DND-41 (cell line): ENCODE measurements around the gene MAN2B2.

ENCODE experiments used
- ATAC-seq: fragments of 200-7000 bp; cut with Tn5 transposase; 3 replicates; pipeline ENCODE4 v1.9.1; 2021; ENCODE audit warnings: low read depth; ENCODE audit not compliant: insufficient read depth
- DNase-seq: peaks from one replicate; pipeline ENCODE4 v3.0.0-alpha.2; 2020
- H2AFZ ChIP-seq: 2 replicates; pipeline ENCODE4 v1.6.0; 2012; ENCODE audit warnings: low read depth, low read length
- H3K27ac ChIP-seq: 2 replicates; pipeline ENCODE4 v1.5.1; 2012; ENCODE audit warnings: low read length, inconsistent platforms
- H3K27me3 ChIP-seq: fragments of 200-600 bp; sonication (generic); 2 replicates; pipeline ENCODE4 v1.6.0; 2012; ENCODE audit warnings: low read length, mild to moderate bottlenecking, inconsistent platforms; ENCODE audit not compliant: insufficient read depth, poor library complexity
- H3K36me3 ChIP-seq: 2 replicates; pipeline ENCODE4 v1.5.1; 2012; ENCODE audit warnings: low read length, inconsistent platforms; ENCODE audit not compliant: insufficient read depth
- H3K4me1 ChIP-seq: 2 replicates; pipeline ENCODE4 v1.5.1; 2012; ENCODE audit warnings: mild to moderate bottlenecking, low read length; ENCODE audit not compliant: insufficient read depth
- H3K4me2 ChIP-seq: 2 replicates; pipeline ENCODE4 v1.6.0; 2012; ENCODE audit warnings: mild to moderate bottlenecking, moderate library complexity, low read length, inconsistent platforms; ENCODE audit not compliant: insufficient read depth
- H3K4me3 ChIP-seq, 2 experiments: fragments of 200-600 bp in 1 of 2; shearing (Covaris generic) in 1 of 2; 2 replicates each; pipeline ENCODE4 v1.5.1; 2012 to 2016; ENCODE audit warnings: inconsistent platforms in 2 of 2, low read length in 2 of 2, mild to moderate bottlenecking in 2 of 2, low read depth in 1 of 2, moderate library complexity in 1 of 2
- H3K79me2 ChIP-seq: 2 replicates; pipeline ENCODE4 v1.6.0; 2012; ENCODE audit warnings: low read length, inconsistent platforms; ENCODE audit not compliant: insufficient read depth
- H3K9ac ChIP-seq: 2 replicates; pipeline ENCODE4 v1.6.0; 2012; ENCODE audit warnings: low read depth, mild to moderate bottlenecking, inconsistent platforms, low read length, moderate library complexity
- H3K9me3 ChIP-seq: 2 replicates; pipeline ENCODE4 v1.5.1; 2012; ENCODE audit warnings: low read length, moderate library complexity, mild to moderate bottlenecking, inconsistent platforms; ENCODE audit not compliant: insufficient read depth, severe bottlenecking
- H4K20me1 ChIP-seq: 2 replicates; pipeline ENCODE4 v1.6.0; 2012; ENCODE audit warnings: low read length; ENCODE audit not compliant: insufficient read depth
- EZH2 ChIP-seq: IDR thresholded peaks from 3 replicates; pipeline ENCODE4 v1.6.1; 2012; ENCODE audit warnings: borderline replicate concordance, low read depth, mild to moderate bottlenecking, moderate library complexity, low read length, inconsistent platforms; ENCODE audit not compliant: severe bottlenecking
- TF ChIP-seq, protein P1 (sequence below): IDR thresholded peaks from 2 replicates; pipeline ENCODE4 v1.5.1; 2012; ENCODE audit warnings: borderline replicate concordance, low read length, moderate library complexity, mild to moderate bottlenecking; ENCODE audit not compliant: poor library complexity, severe bottlenecking; ENCODE audit errors: extremely low read depth

MAN2B2 gene

DNA sequence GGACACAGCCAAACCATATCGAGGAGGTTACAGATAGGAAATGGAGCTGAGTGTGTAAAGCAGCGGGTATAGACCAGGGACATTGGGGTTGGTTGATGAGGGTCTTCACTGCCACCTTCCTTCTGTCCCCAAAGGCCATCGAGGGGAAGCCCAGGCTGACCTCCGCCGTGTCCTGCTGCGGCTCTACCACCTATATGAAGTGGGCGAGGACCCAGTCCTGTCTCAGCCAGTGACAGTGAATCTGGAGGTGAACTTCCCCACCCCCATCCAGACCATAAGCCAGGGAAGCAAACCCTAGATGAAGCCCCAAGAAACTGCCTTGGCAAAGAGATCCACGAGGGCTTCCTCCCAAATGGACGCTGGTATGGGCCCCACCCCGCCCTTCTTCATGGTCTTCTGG is 42.3 kb downstream of the MAN2B2 start:
- no peaks in the 10 kb centered on the region for H3K4me1 ChIP-seq
- no peak overlapping the region for H3K9ac ChIP-seq
- no peaks in the 10 kb centered on the region for H3K27me3 ChIP-seq
- ATAC-seq (no peak), DNase-seq (no peak)
- H3K4me3 ChIP-seq = no peak overlapping the region
- peaks cover 11% of the 10 kb centered on the region for H4K20me1 ChIP-seq
- no peaks in the 10 kb centered on the region for H3K9me3 ChIP-seq
- no peak overlapping the region for H3K4me2 ChIP-seq
- TF ChIP-seq EZH2 = no peak
- TF ChIP-seq, protein P1, sequence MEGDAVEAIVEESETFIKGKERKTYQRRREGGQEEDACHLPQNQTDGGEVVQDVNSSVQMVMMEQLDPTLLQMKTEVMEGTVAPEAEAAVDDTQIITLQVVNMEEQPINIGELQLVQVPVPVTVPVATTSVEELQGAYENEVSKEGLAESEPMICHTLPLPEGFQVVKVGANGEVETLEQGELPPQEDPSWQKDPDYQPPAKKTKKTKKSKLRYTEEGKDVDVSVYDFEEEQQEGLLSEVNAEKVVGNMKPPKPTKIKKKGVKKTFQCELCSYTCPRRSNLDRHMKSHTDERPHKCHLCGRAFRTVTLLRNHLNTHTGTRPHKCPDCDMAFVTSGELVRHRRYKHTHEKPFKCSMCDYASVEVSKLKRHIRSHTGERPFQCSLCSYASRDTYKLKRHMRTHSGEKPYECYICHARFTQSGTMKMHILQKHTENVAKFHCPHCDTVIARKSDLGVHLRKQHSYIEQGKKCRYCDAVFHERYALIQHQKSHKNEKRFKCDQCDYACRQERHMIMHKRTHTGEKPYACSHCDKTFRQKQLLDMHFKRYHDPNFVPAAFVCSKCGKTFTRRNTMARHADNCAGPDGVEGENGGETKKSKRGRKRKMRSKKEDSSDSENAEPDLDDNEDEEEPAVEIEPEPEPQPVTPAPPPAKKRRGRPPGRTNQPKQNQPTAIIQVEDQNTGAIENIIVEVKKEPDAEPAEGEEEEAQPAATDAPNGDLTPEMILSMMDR = no peak
- H3K79me2 ChIP-seq = peaks cover 3% of the 10 kb centered on the region; the same call in 1 of the 2 replicates
- H2AFZ ChIP-seq = no peak overlapping the region
- H3K36me3 ChIP-seq = peaks cover 67% of the 10 kb centered on the region
- no peak overlapping the region for H3K27ac ChIP-seq

DNA sequence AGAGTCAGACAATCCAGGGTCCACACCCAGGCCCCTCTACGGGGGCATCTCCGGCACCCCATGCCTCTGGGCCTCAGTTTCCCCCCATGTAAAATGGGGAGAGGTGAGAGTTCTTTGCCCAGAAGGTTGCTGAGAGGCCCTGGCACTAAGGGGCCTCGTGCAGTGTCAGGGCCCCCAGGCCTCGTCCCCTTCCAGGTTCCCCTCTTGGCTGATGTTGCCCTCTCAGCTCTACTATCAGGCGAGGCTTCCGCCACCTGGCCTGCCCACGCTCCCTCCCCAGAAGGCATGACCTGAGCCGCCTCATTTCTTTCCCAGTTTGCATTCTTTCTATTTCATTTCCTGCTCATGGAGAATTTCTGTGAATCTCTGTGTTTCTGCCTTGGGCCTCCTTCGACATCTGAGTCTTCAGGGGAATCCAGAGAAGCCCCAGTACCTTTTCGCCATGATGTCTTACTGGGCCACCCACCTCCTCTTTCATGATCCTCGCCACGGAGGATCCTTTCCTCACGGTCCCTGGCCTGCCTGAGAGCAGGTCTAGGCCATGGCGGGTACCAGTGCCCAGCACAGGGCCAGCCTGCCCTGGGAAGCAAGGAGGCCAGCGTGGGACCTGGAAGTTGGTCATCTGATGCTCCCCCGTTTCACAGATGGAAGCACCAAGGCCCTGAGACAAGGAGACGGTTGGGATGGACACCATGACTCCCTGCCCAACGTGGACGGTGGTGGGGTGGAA is 43.6 kb downstream of the MAN2B2 start:
- Histone ChIP-seq H4K20me1 (peaks cover 11% of the 10 kb centered on the region), H3K9me3 (no peaks in the 10 kb centered on the region), H3K27me3 (no peaks in the 10 kb centered on the region), H3K4me1 (no peaks in the 10 kb centered on the region), H3K27ac (no peak overlapping the region), H3K4me2 (no peak overlapping the region), H3K9ac (no peak overlapping the region), H3K36me3 (peaks cover 58% of the 10 kb centered on the region), H2AFZ (no peak overlapping the region), H3K79me2 (peaks cover 3% of the 10 kb centered on the region; the same call in 1 of the 2 replicates), H3K4me3 (no peak overlapping the region)
- ATAC-seq (no peak), DNase-seq (no peak)
- TF ChIP-seq EZH2 = no peak
- TF ChIP-seq, protein P1 = no peak

GRCh38 chr4:6619116-6619465 is 44.1 kb downstream of the MAN2B2 start:
- peaks cover 3% of the 10 kb centered on the region; the same call in 1 of the 2 replicates for H3K79me2 ChIP-seq
- no peak for DNase-seq
- peaks cover 58% of the 10 kb centered on the region for H3K36me3 ChIP-seq
- H3K4me1 ChIP-seq = no peaks in the 10 kb centered on the region
- H4K20me1 ChIP-seq = peaks cover 11% of the 10 kb centered on the region
- no peak for ATAC-seq
- no peaks in the 10 kb centered on the region for H3K9me3 ChIP-seq
- H3K9ac ChIP-seq = no peak overlapping the region
- H2AFZ ChIP-seq = no peak overlapping the region
- no peak for TF ChIP-seq EZH2
- TF ChIP-seq, protein P1 = no peak
- H3K27ac ChIP-seq = no peak overlapping the region
- no peak overlapping the region for H3K4me2 ChIP-seq
- H3K27me3 ChIP-seq = no peaks in the 10 kb centered on the region
- H3K4me3 ChIP-seq = no peak overlapping the region
